ENCODE data around the gene CXXC4. TPM values are rescaled to one million over a fixed set of nuclear protein-coding genes. Genes with fewer than 3 reads are reported as not detected.

The CXXC4 gene
- total RNA-seq, 2 donors from 2014 or later = 5.6 to 12.4 TPM

DNA sequence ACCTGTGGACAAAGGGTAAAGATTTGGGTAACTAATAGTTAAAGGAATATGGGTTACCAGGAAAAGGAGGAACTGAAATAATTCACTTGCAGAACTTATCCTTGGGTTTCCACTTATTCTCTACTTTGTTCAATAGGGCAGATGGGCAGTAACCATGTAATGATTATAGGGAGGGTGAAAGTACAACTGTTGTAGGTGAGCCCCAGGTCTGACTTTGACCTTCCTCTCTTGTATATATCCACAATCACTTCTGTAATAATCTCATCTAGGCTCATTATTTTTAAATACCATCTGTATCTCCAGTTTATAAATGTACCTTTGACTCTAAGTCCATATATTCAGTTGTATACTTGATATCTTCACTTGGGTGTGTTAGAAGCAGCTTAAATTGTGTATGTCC is 32.1 kb downstream of the CXXC4 start:
- no peaks in the 10 kb centered on the region for H3K9me3 Mint-ChIP-seq
- TF ChIP-seq, protein P1, sequence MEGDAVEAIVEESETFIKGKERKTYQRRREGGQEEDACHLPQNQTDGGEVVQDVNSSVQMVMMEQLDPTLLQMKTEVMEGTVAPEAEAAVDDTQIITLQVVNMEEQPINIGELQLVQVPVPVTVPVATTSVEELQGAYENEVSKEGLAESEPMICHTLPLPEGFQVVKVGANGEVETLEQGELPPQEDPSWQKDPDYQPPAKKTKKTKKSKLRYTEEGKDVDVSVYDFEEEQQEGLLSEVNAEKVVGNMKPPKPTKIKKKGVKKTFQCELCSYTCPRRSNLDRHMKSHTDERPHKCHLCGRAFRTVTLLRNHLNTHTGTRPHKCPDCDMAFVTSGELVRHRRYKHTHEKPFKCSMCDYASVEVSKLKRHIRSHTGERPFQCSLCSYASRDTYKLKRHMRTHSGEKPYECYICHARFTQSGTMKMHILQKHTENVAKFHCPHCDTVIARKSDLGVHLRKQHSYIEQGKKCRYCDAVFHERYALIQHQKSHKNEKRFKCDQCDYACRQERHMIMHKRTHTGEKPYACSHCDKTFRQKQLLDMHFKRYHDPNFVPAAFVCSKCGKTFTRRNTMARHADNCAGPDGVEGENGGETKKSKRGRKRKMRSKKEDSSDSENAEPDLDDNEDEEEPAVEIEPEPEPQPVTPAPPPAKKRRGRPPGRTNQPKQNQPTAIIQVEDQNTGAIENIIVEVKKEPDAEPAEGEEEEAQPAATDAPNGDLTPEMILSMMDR (conservative IDR thresholded peaks at IDR 0.05) = no peak
- H3K36me3 Mint-ChIP-seq (ENCODE audit: low read depth) = no peaks in the 10 kb centered on the region
- H3K36me3 ChIP-seq (ENCODE audit: control insufficient read depth, insufficient read depth, low read length) = no peaks in the 10 kb centered on the region
- H3K9me3 ChIP-seq (ENCODE audit: control insufficient read depth, low read length) = no peaks in the 10 kb centered on the region
- H3K27me3 ChIP-seq (ENCODE audit: control insufficient read depth, insufficient read depth, low read length, poor library complexity, severe bottlenecking) = no peaks in the 10 kb centered on the region
- H3K27ac Mint-ChIP-seq = no peak overlapping the region
- H3K4me1 ChIP-seq (ENCODE audit: control insufficient read depth, insufficient read depth, low read length) = no peaks in the 10 kb centered on the region
- H3K4me3 Mint-ChIP-seq = no peak overlapping the region
- no peak overlapping the region for H3K9ac ChIP-seq (ENCODE audit: extremely low read depth, low read length, poor library complexity, severe bottlenecking)
- no peak for DNase-seq
- no peaks in the 10 kb centered on the region for H3K27me3 Mint-ChIP-seq (ENCODE audit: insufficient read depth)
- H3K4me3 ChIP-seq (ENCODE audit: low read length) = no peak overlapping the region
- H3K27ac ChIP-seq (ENCODE audit: low read depth, low read length) = no peak overlapping the region
- H3K4me1 Mint-ChIP-seq = no peaks in the 10 kb centered on the region

DNA sequence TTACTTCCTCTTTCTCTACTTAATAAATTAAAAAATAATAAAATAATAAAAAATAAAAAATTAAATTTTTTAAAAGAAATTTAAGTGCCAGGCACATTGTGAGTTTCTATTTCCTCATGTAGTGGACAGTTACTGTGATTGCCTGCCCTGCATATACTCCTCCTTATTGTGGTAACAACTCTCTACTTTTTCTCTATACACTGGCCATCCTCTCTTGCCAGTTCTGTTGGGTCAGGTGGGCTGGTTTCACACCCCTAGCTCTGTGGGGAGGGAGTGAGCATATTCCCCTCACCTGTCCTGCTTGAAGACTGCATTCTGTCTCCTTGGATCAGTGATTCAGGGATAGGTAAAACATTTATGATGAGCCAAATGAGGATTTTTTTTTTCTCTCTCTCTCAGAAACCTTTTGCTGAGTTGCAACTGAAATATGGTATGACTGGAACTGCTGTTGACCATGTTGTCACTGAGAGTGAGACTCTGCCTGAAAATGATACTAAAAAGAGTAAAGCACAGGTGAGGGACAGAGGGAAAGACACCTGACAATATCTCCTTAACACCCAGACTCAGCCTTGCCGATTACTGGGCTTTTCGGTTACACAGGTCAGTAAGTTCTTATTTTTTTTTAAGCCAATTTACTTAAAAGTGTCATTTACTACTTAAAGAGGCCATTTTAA is 37.2 kb downstream of the CXXC4 start:
- Histone ChIP-seq H3K4me3 (ENCODE audit: low read length) (no peak overlapping the region), H3K27ac (ENCODE audit: low read depth, low read length) (no peak overlapping the region), H3K27me3 (ENCODE audit: control insufficient read depth, insufficient read depth, low read length, poor library complexity, severe bottlenecking) (no peaks in the 10 kb centered on the region), H3K9me3 (ENCODE audit: control insufficient read depth, low read length) (no peaks in the 10 kb centered on the region), H3K9ac (ENCODE audit: extremely low read depth, low read length, poor library complexity, severe bottlenecking) (no peak overlapping the region), H3K36me3 (ENCODE audit: control insufficient read depth, insufficient read depth, low read length) (no peaks in the 10 kb centered on the region), H3K4me1 (ENCODE audit: control insufficient read depth, insufficient read depth, low read length) (no peaks in the 10 kb centered on the region)
- 79 to 80% methylated on average over 1 to 2 of the region's 2 CpGs for WGBS, 2 experiments (ENCODE audit: insufficient coverage in 1 of 2, insufficient read length in 1 of 2)
- Mint-ChIP-seq H3K27me3 (ENCODE audit: insufficient read depth) (no peaks in the 10 kb centered on the region), H3K9me3 (no peaks in the 10 kb centered on the region), H3K4me3 (no peak overlapping the region), H3K36me3 (ENCODE audit: low read depth) (no peaks in the 10 kb centered on the region), H3K27ac (no peak overlapping the region), H3K4me1 (peaks cover 6% of the 10 kb centered on the region)
- TF ChIP-seq, protein P1 (conservative IDR thresholded peaks at IDR 0.05) = no peak
- DNase-seq = no peak

DNA sequence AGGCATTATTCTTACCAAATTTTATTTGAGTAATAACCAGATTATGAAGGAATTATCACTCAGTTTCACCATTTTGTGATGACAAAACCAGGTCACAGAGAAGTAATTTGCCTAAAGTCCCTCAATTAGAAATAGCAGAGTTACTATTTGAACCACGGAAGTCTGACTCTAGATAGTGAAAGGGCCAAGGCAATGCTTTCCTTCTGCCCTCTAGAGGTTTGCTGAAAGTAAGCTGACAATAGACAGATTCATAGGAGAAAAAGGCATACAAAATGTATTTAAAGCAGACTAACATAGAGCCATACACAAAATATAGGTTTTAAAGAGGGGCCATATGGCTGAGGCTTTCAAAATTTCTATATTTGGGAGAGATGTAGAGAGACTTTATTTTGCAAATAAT is 43.1 kb downstream of the CXXC4 start:
- H3K27me3 Mint-ChIP-seq (ENCODE audit: insufficient read depth) = no peaks in the 10 kb centered on the region
- TF ChIP-seq, protein P1 (conservative IDR thresholded peaks at IDR 0.05) = peak; percentile 72
- 25 to 48% methylated on average over 1 of the region's 1 CpG for WGBS, 2 experiments (ENCODE audit: insufficient coverage in 1 of 2, insufficient read length in 1 of 2)
- Histone ChIP-seq H3K27me3 (ENCODE audit: control insufficient read depth, insufficient read depth, low read length, poor library complexity, severe bottlenecking) (no peaks in the 10 kb centered on the region), H3K9me3 (ENCODE audit: control insufficient read depth, low read length) (no peaks in the 10 kb centered on the region), H3K27ac (ENCODE audit: low read depth, low read length) (no peak overlapping the region), H3K4me3 (ENCODE audit: low read length) (no peak overlapping the region), H3K4me1 (ENCODE audit: control insufficient read depth, insufficient read depth, low read length) (no peaks in the 10 kb centered on the region), H3K9ac (ENCODE audit: extremely low read depth, low read length, poor library complexity, severe bottlenecking) (no peak overlapping the region), H3K36me3 (ENCODE audit: control insufficient read depth, insufficient read depth, low read length) (no peaks in the 10 kb centered on the region)
- no peak overlapping the region for H3K27ac Mint-ChIP-seq
- no peaks in the 10 kb centered on the region for H3K9me3 Mint-ChIP-seq
- H3K4me1 Mint-ChIP-seq = peaks cover 12% of the 10 kb centered on the region
- DNase-seq = no peak
- H3K36me3 Mint-ChIP-seq (ENCODE audit: low read depth) = no peaks in the 10 kb centered on the region
- H3K4me3 Mint-ChIP-seq = no peak overlapping the region

Measured in endodermal cell (in vitro differentiated cells).